Measurements from ENCODE around the gene GGCT.

Gene GGCT

GRCh38 chr7:30549931-30550493 lies 45.4 kb upstream of the GGCT start:
- TF ChIP-seq POLR2AphosphoS5 (IDR thresholded peaks at IDR 0.05; ENCODE audit: low read depth, low read length) (no peak), TAF1 (IDR thresholded peaks at IDR 0.05; ENCODE audit: borderline replicate concordance, insufficient read depth, low read length) (no peak), SIN3A (IDR thresholded peaks at IDR 0.05; ENCODE audit: borderline replicate concordance, insufficient read depth, low read length) (no peak), REST (IDR thresholded peaks at IDR 0.05; ENCODE audit: insufficient read depth in 1 of 2, low read depth in 2 of 2, low read length in 2 of 2) (no peak), FOXP2 (optimal IDR thresholded peaks at IDR 0.05; ENCODE audit: borderline replicate concordance, extremely low read depth, extremely low read length, insufficient read depth) (no peak)

GRCh38 chr7:30548845-30549244 lies 44.2 kb upstream of the GGCT start:
- no peak for TF ChIP-seq POLR2AphosphoS5 (IDR thresholded peaks at IDR 0.05; ENCODE audit: low read depth, low read length)
- peak; percentile 19 for TF ChIP-seq FOXP2 (optimal IDR thresholded peaks at IDR 0.05; ENCODE audit: borderline replicate concordance, extremely low read depth, extremely low read length, insufficient read depth)

GRCh38 chr7:30546596-30546995 lies 42.0 kb upstream of the GGCT start:
- no peak for TF ChIP-seq SIN3A (IDR thresholded peaks at IDR 0.05; ENCODE audit: borderline replicate concordance, insufficient read depth, low read length)
- TF ChIP-seq TAF1 (IDR thresholded peaks at IDR 0.05; ENCODE audit: borderline replicate concordance, insufficient read depth, low read length): no peak
- no peak for TF ChIP-seq FOXP2 (optimal IDR thresholded peaks at IDR 0.05; ENCODE audit: borderline replicate concordance, extremely low read depth, extremely low read length, insufficient read depth)
- no peak for TF ChIP-seq POLR2AphosphoS5 (IDR thresholded peaks at IDR 0.05; ENCODE audit: low read depth, low read length)
- TF ChIP-seq REST (IDR thresholded peaks at IDR 0.05; ENCODE audit: insufficient read depth in 1 of 2, low read depth in 2 of 2, low read length in 2 of 2): no peak

- TF ChIP-seq FOXP2 (optimal IDR thresholded peaks at IDR 0.05; ENCODE audit: borderline replicate concordance, extremely low read depth, extremely low read length, insufficient read depth) (no peak), POLR2AphosphoS5 (IDR thresholded peaks at IDR 0.05; ENCODE audit: low read depth, low read length) (no peak), SIN3A (IDR thresholded peaks at IDR 0.05; ENCODE audit: borderline replicate concordance, insufficient read depth, low read length) (no peak), REST (IDR thresholded peaks at IDR 0.05; ENCODE audit: insufficient read depth in 1 of 2, low read depth in 2 of 2, low read length in 2 of 2) (no peak), TAF1 (IDR thresholded peaks at IDR 0.05; ENCODE audit: borderline replicate concordance, insufficient read depth, low read length) (no peak)
Measured at GRCh38 chr7:30545791-30546555, 41.3 kb upstream of the GGCT start.

- no peak for TF ChIP-seq SIN3A (IDR thresholded peaks at IDR 0.05; ENCODE audit: borderline replicate concordance, insufficient read depth, low read length)
- no peak for TF ChIP-seq TAF1 (IDR thresholded peaks at IDR 0.05; ENCODE audit: borderline replicate concordance, insufficient read depth, low read length)
- no peak for TF ChIP-seq FOXP2 (optimal IDR thresholded peaks at IDR 0.05; ENCODE audit: borderline replicate concordance, extremely low read depth, extremely low read length, insufficient read depth)
- no peak for TF ChIP-seq POLR2AphosphoS5 (IDR thresholded peaks at IDR 0.05; ENCODE audit: low read depth, low read length)
- TF ChIP-seq REST (IDR thresholded peaks at IDR 0.05; ENCODE audit: insufficient read depth in 1 of 2, low read depth in 2 of 2, low read length in 2 of 2): no peak
Measured at GRCh38 chr7:30543813-30544525, 39.3 kb upstream of the GGCT start.
